ENCODE data around the gene MEGF8.
A peak's percentile ranks its signal among the peaks of the same experiment; 100 is the strongest.
"Not testable (repeated sequence)": the region's sequence is repeated elsewhere in the genome, so short reads cannot be mapped to it uniquely, and the experiment has no call there.

MEGF8 gene

GRCh38 chr19:42334697-42335373 lies 9.4 kb downstream of the MEGF8 start:
- DNase-seq, result no peak

- peak; percentile 40 for DNase-seq
These were observed 10.0 kb downstream of the MEGF8 start for GRCh38 chr19:42335374-42335936.

GRCh38 chr19:42335971-42336370 lies 10.5 kb downstream of the MEGF8 start:
- DNase-seq, result no peak

DNA sequence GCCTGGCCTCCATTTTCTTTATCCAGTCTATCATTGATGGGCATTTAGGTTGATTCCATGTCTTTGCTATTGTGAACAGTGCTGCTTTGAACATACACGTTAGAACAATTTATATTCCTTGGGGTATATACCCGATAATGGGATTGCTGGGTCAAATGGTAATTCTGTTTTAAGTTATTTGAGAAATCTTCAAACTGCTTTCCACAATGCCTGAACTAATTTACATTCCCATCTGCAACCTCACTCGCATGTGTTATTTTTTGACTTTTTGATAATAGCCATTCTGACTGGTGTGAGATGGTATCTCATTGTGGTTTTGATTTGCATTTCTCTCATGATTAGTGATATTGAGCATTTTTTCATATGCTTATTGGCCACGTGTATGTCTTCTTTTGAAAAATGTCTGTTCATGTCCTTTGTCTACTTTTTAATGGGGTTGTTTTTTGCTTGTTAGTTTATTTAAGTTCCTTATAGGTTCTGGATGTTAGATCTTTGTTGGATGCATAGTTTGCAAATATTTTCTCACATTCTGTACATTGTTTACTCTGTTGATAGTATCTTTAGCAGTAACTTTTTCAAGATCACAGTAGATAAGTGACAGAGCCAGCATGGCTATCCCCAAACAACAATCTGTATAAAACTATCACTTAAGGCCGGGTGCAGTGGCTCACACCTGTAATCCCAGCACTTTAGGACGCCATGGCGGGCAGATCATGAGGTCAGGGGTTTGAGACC lies 13.9 kb downstream of the MEGF8 start:
- not testable (repeated sequence) for DNase-seq

DNA sequence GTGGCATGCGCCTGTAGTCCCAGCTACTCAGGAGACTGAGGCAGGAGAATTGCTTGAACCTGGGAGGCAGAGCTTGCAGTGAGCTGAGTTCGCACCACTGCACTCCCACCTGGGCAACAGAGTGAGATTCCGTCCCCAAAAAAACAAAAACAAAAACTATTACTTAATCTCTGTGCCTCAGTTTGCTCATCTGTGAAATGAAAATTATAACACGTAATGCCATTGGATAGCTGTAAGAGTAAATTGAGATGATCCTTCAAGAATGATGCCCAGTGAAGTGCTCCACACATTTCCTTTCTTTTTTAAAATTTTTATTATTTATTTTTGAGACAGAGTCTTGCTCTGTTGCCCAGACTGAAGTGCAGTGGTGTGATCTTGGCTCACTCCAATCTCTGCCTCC lies 14.5 kb downstream of the MEGF8 start:
- not testable (repeated sequence) for DNase-seq

DNA sequence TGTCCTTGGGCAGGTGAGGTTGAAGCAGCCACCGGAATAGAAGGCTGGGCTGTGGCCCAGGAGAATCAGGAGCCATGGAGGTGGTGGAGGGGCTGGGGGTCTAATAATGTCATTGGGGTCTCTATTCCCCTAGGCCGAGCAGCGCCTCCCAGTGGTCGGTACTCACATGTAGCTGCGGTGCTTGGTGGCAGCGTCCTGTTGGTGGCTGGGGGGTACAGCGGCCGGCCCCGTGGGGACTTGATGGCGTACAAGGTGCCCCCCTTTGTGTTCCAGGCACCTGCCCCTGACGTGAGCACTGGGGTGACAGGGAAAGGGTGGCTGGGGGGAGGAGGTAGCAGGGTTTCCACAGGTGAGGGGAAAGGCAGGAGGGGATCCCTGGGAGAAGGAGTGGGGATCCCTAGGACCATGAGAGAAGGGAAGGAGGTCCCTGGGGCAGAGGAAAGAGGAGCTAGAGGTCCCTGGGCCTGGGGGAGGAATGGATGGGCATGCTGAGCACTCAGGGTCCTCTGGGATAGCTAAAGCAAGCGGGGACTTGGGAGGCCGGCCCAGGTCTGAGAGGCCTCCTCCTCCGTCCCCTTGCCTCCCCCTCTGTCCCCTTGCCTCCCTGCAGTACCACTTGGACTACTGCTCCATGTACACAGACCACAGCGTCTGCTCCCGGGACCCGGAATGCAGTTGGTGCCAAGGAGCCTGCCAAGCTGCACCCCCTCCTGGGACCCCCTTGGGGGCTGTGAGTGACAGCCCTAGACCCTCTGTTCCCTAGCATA lies 18.1 kb downstream of the MEGF8 start:
- no peak for DNase-seq

DNA sequence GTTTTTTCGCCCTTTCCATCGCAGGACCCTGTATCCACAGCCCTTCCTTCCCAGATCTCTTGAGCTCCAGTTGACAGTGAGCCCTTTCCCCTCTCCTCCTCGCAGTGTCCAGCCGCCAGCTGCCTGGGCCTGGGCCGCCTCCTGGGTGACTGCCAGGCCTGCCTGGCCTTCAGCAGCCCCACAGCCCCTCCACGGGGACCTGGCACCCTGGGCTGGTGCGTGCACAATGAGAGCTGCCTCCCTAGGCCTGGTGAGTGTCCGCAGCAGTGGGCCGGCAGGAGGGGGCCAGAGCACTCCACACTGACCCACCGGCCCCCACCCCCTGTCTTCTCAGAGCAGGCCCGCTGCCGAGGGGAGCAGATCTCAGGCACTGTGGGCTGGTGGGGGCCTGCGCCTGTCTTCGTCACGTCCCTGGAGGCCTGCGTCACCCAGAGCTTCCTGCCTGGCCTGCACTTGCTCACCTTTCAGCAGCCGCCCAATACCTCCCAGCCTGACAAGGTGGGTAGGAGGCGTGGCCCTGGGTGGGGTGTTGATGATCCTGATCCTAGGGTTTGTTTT lies 19.0 kb downstream of the MEGF8 start:
- DNase-seq, result no peak

DNA sequence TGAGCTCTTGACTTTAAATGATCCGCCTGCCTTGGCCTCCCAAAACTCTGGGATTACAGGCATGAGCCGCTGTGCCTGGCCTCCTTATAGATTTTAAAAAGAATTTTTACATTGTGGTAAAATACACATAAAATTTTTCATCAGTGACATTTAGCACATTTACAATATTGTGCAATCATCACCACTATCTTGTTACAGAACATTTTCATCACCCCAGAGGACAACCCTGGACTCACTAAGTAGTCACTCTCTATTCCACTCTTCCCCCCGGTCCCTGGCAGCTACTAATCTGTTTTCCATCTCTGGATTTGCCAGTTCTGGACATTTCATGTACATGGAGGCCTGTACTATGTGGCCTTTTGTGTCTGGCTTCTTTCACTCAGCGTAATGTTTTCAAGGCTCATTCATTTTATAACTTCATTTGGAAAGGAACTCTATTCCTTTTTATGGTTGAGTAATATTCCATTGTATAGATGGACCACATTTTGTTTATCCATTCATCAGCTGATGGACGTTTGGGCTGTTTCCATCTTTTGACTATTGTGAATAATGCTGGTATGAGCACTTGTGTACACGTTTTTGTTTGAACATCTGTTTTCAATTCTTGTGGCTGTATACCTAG lies 19.9 kb downstream of the MEGF8 start:
- DNase-seq, result peak; percentile 23

GRCh38 chr19:42348211-42348610 lies 22.8 kb downstream of the MEGF8 start:
- no peak for DNase-seq

- DNase-seq, result no peak
These were observed 24.1 kb downstream of the MEGF8 start for GRCh38 chr19:42349378-42350107.

- DNase-seq, result no peak
These were observed 25.0 kb downstream of the MEGF8 start for GRCh38 chr19:42350417-42350816.

GRCh38 chr19:42351079-42351735 lies 25.8 kb downstream of the MEGF8 start:
- no peak for DNase-seq

DNA sequence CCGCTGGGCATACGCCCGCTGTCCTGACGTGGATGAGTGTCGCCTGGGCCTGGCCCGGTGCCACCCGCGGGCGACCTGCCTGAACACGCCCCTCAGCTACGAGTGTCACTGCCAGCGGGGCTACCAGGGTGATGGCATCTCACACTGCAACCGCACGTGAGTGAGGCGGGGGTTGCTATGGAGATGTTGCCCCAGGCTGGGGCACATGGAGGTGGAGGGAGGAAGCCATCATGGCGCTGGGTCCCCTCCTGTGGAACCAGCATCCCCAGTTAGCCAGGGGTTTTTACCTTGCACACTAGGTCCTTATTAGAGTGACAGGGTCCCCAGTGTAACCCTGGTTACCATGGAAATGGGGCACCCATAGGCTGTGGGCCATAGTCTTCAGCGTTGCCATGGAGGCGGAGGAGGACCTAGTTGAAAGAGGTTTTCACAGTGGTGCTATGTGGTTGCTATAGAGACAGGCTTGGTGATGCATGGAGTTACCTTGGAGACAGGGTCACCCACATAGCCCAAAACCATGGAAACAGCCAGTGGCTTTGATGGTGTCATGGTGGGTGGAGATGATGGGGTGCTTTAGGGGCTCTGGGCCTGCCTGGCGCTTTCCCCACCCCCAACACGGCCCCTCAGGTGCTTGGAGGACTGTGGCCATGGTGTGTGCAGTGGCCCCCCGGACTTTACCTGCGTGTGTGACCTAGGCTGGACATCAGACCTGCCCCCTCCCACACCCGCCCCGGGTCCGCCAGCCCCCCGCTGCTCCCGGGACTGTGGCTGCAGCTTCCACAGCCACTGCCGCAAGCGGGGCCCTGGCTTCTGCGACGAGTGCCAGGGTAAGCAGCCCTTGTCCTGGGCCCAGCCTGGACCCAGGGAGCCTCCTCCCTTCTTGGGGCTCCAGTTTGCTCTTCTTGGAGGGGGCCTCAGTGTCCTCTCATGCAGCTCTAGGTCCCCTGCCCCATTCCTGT lies 27.1 kb downstream of the MEGF8 start:
- DNase-seq, result peak; percentile 23

- no peak for DNase-seq
These were observed 28.0 kb downstream of the MEGF8 start for GRCh38 chr19:42353341-42354015.

- DNase-seq, result no peak
These were observed 30.5 kb downstream of the MEGF8 start for GRCh38 chr19:42355896-42356295.

DNA sequence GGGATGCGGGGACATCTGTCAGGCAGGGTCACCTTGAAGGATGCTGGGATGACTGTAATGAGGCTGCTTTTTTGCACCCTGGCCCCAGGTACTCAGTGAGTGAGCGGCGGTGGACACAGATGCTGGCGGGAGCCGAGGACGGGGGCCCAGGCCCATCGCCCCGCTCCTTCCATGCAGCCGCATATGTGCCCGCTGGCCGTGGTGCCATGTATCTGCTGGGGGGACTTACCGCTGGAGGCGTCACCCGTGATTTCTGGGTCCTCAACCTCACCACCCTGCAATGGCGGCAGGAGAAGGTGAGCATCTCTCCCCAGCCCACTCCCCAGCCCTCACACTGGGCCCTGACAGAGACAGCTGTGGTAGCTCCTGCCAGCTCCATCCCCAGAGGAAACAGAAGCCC lies 31.3 kb downstream of the MEGF8 start:
- DNase-seq, result no peak

DNA sequence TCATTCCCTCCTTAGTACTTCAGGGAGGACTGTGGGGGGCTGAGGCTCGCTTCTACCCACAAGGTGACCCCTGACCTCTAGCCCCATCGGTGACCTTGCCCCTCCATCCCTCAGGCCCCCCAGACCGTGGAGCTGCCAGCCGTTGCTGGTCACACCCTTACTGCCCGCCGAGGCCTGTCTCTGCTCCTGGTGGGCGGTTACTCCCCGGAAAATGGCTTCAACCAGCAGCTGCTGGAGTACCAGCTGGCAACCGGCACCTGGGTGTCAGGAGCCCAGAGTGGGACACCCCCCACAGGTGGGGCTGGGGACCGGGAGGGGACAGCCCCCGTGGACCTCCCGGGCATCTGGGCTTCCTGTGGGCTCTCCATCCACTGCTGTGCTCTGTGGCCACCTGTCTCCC lies 31.9 kb downstream of the MEGF8 start:
- no peak for DNase-seq

GRCh38 chr19:42360787-42361544 lies 35.5 kb downstream of the MEGF8 start:
- DNase-seq, result no peak

- no peak for DNase-seq
These were observed 36.1 kb downstream of the MEGF8 start for GRCh38 chr19:42361545-42361910.

Data from MV-4-11 (cell line).